Ascending aorta (tissue), 2 donors: Measurements from ENCODE around the gene H6PD. TPM values are rescaled to one million over a fixed set of nuclear protein-coding genes. Genes with fewer than 3 reads are reported as not detected.

Experiments used
- DNase-seq, 2 donors: peaks; one replicate each; pipeline ENCODE4 v3.0.0-alpha.2; 2019; ENCODE audit warnings: low spot score in 2 of 2
- H3K27ac ChIP-seq, 2 donors: fragments of 200-600 bp; sonication (generic); one replicate each; pipeline ENCODE4 v1.5.1; 2016 to 2017; ENCODE audit warnings: mild to moderate bottlenecking in 1 of 2
- H3K27me3 ChIP-seq: fragments of 200-600 bp; sonication (generic); one replicate; pipeline ENCODE4 v1.5.1; 2017
- H3K36me3 ChIP-seq, 2 donors: fragments of 200-600 bp; sonication (generic); one replicate each; pipeline ENCODE4 v1.5.1; 2016
- H3K4me1 ChIP-seq, 2 donors: fragments of 200-600 bp; sonication (generic); one replicate each; pipeline ENCODE4 v1.5.1; 2016 to 2017; ENCODE audit warnings: mild to moderate bottlenecking in 1 of 2
- H3K4me3 ChIP-seq, 2 donors: fragments of 200-600 bp; sonication (generic); one replicate each; pipeline ENCODE4 v1.5.1; 2016 to 2017; ENCODE audit warnings: mild to moderate bottlenecking in 1 of 2
- H3K9me3 ChIP-seq, 2 donors: fragments of 200-600 bp; sonication (generic); one replicate each; pipeline ENCODE4 v1.5.1; 2016
- intact Hi-C: fragments of 100-400 bp; cut with DNase I; formaldehyde crosslinking; loops from one replicate; pipeline ENCODE4 v1.15.1; 2023
- total RNA-seq: library from RNA; depleted of rRNA; stranded (reverse); fragments of >200 nt; gene quantifications from one replicate; pipeline ENCODE4 v1.1.0, GENCODE V29; 2016
- TF ChIP-seq, protein P1 (sequence below), 3 experiments: fragments of 200-600 bp in 2 of 3; fragments of 450-650 bp in 1 of 3; sonication (generic) in 2 of 3; IDR thresholded peaks; one replicate each; pipeline ENCODE4 v1.5.1; 2016 to 2019; ENCODE audit warnings: antibody characterized with exemption in 3 of 3, mild to moderate bottlenecking in 1 of 3, moderate library complexity in 1 of 3

Gene H6PD
- total RNA-seq, 1 donor from 2014 or later = 56.8 TPM

- no peak for DNase-seq
- Histone ChIP-seq H3K27ac (no peak overlapping the region), H3K9me3 (no peaks in the 10 kb centered on the region), H3K4me1 (peaks cover 0 to 3% of the 10 kb centered on the region in 2 donors), H3K27me3 (no peaks in the 10 kb centered on the region), H3K36me3 (no peaks in the 10 kb centered on the region), H3K4me3 (no peak overlapping the region)
- intact Hi-C loops = loop anchor here (10.0 kb wide), 1 partner anchor 278 kb away; no protein-coding TSS in a partner anchor
- TF ChIP-seq, protein P1, sequence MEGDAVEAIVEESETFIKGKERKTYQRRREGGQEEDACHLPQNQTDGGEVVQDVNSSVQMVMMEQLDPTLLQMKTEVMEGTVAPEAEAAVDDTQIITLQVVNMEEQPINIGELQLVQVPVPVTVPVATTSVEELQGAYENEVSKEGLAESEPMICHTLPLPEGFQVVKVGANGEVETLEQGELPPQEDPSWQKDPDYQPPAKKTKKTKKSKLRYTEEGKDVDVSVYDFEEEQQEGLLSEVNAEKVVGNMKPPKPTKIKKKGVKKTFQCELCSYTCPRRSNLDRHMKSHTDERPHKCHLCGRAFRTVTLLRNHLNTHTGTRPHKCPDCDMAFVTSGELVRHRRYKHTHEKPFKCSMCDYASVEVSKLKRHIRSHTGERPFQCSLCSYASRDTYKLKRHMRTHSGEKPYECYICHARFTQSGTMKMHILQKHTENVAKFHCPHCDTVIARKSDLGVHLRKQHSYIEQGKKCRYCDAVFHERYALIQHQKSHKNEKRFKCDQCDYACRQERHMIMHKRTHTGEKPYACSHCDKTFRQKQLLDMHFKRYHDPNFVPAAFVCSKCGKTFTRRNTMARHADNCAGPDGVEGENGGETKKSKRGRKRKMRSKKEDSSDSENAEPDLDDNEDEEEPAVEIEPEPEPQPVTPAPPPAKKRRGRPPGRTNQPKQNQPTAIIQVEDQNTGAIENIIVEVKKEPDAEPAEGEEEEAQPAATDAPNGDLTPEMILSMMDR (IDR thresholded peaks at IDR 0.05) = no peak
These were observed 41.9 kb upstream of the H6PD start for GRCh38 chr1:9192578-9193232.

DNA sequence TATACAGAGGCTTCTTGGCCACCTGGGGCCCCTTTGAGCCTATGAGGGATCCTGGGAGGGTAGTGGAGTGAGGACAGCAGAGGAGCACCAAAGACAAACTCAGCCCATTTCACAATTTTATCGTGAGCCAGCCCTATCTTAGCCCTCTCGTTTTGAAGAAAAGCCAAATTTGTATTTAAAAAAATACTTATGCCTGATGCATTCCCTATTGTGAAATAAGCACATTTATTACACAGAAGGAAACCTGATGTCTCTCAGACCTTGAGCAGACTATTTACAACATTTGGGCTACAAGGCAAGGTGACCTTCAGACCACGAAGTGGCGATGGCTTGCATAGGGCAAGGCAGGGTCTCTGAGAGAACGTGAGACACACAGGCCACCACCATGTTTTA lies 41.3 kb upstream of the H6PD start:
- no peak overlapping the region for H3K27ac ChIP-seq
- TF ChIP-seq, protein P1 (IDR thresholded peaks at IDR 0.05) = no peak
- H3K4me3 ChIP-seq = no peak overlapping the region
- H3K9me3 ChIP-seq = no peaks in the 10 kb centered on the region
- intact Hi-C loops = loop anchor here (10.0 kb wide), 1 partner anchor 278 kb away; no protein-coding TSS in a partner anchor
- no peak for DNase-seq
- H3K27me3 ChIP-seq = no peaks in the 10 kb centered on the region
- H3K4me1 ChIP-seq = peaks cover 5 to 7% of the 10 kb centered on the region in 2 donors
- H3K36me3 ChIP-seq = no peaks in the 10 kb centered on the region

DNA sequence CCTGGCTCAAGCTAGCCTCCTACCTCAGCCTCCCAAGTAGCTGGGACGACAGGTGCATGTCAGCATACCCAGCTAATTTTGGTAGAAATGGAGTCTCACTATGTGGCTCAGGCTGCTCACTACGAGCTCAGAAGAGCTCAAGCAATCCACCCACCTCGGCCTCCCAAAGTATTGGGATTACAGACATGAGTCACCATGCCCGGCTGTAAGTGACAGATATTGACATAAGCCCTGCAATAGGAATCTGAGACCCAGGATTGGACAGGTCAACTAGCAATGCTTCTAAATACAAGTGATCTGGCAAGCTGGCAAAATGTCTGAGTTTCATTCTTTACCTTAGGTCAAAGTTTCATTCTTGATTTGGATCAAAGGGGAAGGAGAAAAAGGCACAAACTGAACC lies 40.5 kb upstream of the H6PD start:
- Histone ChIP-seq H3K27me3 (no peaks in the 10 kb centered on the region), H3K4me3 (no peak overlapping the region), H3K9me3 (no peaks in the 10 kb centered on the region), H3K4me1 (peaks cover 9 to 10% of the 10 kb centered on the region in 2 donors), H3K27ac (no peak overlapping the region), H3K36me3 (no peaks in the 10 kb centered on the region)
- DNase-seq = no peak
- intact Hi-C loops = loop anchor here (10.0 kb wide), 1 partner anchor 279 kb away; no protein-coding TSS in a partner anchor
- TF ChIP-seq, protein P1 (IDR thresholded peaks at IDR 0.05) = no peak

GRCh38 chr1:9195651-9196050 lies 38.9 kb upstream of the H6PD start:
- intact Hi-C loops = loop anchor here (1.0 to 10.0 kb wide), 3 partner anchors 53 to 281 kb away; no protein-coding TSS in a partner anchor
- no peak for DNase-seq
- H3K4me1 ChIP-seq = peaks cover 9 to 10% of the 10 kb centered on the region in 2 donors
- H3K27ac ChIP-seq = no peak overlapping the region
- TF ChIP-seq, protein P1 (IDR thresholded peaks at IDR 0.05) = no peak
- H3K9me3 ChIP-seq = no peaks in the 10 kb centered on the region
- no peaks in the 10 kb centered on the region for H3K27me3 ChIP-seq
- H3K4me3 ChIP-seq = no peak overlapping the region
- H3K36me3 ChIP-seq = no peaks in the 10 kb centered on the region

DNA sequence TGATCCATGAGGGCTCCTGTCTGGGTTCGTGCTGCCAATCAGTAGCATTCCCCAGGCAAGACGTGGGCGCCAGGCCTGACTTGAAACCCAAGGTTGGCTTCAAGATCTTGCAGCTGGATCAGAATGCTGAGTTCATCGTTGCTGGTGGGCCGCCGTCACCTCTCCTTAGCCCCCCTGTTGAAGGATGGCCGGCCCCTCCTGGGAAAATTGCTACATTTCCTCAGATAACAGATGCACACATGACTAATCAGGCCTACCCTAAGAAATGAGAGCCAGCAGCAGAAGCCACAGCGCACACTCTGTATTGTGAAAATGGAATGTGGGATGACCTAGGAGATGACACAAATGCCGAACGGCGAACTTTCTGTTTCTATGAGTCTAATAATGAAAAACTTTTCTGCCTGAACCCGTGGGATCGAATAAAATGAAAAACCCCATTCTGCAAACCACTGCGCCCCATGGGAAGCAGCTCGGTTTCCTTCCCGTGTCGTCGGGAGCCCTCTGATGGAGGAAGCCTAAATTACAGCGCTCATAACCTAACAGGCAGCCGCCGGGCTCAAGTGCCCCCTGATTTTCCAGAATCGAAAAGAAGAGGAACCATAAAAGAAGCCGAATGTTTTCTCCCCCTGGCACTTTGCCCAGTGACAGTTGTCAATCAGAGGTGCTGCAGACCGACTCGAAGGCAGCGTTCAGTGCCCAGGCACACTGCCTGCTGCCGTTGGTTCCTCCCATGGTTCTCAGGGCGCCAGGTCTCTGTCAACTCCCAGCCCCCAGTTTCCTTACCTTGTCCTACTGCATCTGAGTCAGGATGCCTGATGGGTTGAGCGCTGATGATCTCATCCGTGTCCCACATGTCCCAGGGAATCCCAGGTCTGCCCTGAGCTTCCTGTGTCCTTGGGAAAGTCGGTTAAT lies 38.2 kb upstream of the H6PD start:
- Histone ChIP-seq H3K4me3 (peak overlapping the region; percentile 7 to 11), H3K4me1 (peaks cover 9 to 13% of the 10 kb centered on the region in 2 donors), H3K9me3 (no peaks in the 10 kb centered on the region), H3K27ac (peak overlapping the region in 1 of 2 donors; percentile 14), H3K27me3 (no peaks in the 10 kb centered on the region), H3K36me3 (no peaks in the 10 kb centered on the region)
- DNase-seq = peak in 1 of 2 donors; percentile 86
- TF ChIP-seq, protein P1 (IDR thresholded peaks at IDR 0.05) = peak; percentile 81 to 87 (median 85)
- intact Hi-C loops = loop anchor here (1.0 to 10.0 kb wide), 3 partner anchors 54 to 282 kb away; no protein-coding TSS in a partner anchor
